ENCODE measurements around the gene PPP1R12A.

DNA sequence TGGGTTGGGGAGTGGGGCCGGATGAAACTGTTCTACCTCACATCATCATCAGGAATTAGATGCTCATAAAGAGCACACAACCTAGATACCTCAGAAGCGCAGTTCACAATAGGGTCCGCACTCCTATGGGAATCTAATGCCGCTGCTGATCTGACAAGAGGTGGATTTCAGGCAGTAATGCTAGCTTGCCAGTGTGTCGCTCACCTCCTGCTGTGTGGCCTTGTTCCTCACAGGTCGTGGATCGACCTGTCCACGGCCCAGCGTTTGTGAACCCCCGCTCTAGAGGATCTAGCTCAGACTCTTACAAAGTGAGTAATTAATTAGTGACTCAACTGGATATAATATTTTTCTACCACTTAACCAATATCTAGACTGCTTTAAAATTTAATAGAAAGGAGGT, 5.8 kb downstream of the PPP1R12A start:
- TF ChIP-seq POLR2A (IDR thresholded peaks at IDR 0.05; ENCODE audit: low read length) (no peak), GATA1 (IDR thresholded peaks at IDR 0.05; ENCODE audit: low read depth, low read length) (no peak)
